GM03348 (cell line): Measurements from ENCODE around the gene HOXA2.

Source experiments
- DNase-seq: peaks from one replicate; pipeline ENCODE4 v3.0.0; 2012; ENCODE audit warnings: low spot score

The HOXA2 gene

GRCh38 chr7:27102581-27103442 is at the start of gene HOXA2:
Gene HOXA2, minus strand, starts transcription at chr7:27102683. Its CDS starts 183 bp downstream, at chr7:27102500.
- DNase-seq: no peak

DNA sequence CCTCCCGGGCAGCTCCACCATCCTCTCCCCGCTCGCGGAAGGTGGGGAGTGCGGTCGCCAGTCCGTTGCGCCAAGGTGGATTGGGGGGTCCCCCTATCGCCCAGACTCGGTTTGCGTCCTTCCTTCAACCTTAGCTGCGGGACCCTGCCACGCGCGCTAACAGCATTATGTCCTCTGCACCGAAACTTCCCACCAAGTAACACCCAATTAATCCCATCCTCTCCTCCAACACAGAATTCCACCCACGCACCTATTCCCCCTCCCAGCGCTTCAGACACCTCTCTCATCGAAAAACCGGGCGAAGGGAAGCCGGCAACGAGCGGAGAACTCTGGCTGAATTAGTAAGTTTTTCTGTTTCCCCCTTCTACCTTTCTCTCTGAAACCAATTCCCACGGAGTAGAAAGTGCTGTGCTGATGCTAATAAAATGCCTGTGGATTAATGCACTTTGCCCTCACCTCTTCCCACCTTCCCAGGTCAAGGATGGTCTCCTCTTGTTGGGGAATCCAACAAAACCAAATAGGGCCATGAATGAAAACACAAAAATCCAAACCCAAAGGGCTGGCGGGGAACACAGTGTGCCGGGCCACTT is 49.0 kb upstream of the HOXA2 start:
- DNase-seq: no peak

DNA sequence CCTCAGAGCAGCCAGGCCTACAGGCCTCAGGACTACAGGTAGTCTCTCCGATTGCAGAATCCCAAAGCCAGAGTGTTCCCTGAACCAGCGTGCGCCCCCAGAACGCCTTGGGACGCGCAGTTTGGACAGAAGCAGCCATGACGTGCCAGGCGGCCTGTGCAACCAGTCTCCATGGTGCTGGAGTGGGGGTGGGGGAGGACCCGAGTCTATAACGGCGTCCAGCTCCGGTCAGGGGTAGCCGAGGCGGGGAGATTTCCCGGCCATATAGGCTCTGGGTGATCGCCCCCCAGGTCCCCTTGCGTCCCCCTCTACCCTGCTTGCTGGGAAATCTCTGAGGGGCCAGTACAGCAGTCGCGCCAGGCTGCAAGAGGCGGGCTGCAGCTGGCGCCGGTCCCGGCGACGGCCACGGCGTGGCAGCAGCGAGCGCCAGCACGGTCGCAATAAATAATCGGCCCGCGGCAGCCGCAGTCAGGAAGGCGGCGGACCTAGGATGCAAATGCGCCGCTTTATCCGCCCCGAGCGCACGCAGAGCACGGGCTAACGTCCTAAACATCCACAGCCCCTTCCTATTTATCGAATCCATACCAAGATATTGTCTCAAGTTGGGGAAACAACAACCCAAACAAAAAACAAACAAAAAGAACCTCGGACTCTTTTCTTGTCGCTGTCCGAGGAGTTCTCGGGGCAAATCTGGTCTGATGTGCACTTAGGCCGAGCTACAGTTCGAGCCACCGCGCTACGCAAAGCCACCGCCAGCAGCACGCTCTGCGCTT is 48.3 kb upstream of the HOXA2 start:
- peak; percentile 91 for DNase-seq

GRCh38 chr7:27149842-27150567 is 47.5 kb upstream of the HOXA2 start:
- DNase-seq: no peak

DNA sequence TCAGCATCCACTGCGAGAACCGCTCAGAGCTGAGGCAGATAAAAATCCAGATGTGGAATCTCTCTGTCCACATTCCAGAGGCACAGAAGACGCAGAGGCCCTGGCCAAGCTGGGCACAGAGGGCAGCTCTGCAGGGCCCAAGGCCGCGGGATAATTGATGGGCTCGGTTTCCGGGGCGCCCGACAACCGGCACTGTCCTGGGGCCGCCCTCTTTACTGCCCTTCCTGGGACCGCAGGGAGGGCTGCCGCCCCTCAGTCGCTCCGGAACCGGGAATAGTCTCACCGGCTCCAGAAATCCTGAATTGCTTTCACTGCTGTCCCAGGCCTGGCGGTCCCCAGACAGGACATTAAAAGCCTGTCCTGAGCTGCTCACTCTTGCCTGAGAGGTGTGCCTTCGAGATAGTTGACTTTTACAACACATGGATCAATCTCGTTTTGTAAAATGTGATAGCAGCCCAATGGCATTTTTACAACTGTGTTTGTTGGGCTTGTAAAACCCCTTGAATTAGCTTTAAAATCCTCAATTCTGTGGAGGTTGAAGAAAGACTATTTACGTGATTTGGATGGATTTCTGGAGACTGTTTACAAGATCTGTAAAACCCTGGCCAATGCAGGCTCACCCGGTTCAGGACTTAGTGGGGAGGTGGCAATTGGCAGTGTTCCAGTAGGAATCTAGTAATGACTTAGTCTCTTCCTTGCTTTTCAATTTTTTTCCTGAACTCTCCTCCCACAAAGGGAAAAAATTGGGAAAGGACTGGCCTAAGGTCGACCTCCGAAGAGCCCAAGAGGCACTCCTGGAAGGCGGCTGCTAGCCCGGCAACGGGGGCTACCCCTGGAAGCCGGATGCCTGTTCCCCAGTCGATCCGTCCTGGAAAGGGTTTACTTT is 46.5 kb upstream of the HOXA2 start:
- DNase-seq: peak; percentile 42

- peak; percentile 54 for DNase-seq
Observed at GRCh38 chr7:27148031-27148755, 45.7 kb upstream of the HOXA2 start.

DNA sequence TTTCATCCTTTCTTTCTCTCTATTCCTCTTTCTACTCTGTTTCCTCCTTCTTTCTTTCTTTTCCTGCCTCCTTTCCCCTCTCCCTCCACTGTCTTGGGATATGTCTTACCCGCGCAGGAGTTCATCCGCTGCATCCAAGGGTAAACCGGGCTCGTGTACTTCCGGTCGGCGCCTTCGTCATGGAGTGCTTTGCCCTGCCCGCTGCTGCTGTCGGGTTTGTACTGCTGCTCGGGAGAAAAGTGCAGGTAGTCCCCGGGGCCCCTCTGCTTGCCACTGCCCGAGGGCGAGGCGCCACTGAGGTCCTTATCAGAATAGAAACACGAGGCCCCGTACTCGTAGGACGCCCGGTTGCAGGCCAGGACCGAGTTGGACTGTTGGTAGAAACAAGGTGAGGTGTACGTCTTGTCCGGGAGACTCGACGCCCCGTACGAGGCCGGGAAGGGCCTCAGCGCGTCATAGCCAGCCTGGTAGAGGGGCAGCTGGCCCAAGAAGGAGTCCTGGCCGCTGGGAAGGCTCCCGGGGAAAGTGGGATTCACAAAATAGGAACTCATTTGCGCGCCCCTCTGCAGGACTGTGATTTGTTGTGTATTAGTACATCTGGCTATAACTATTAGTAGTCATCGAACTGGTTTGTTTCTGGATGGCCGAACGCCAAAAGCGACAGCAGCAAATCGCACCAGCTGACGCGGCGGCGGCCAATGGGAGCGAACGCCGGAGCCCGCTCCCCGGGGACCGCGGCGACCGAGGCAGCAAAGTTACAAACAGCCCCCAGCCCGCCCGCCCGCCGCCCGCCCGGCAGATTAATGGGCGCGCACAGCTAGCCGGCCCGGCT is 44.9 kb upstream of the HOXA2 start, which contains the start of gene HOXA6:
HOXA6 (minus strand) TSS at position 576 of the 832 bp plus-strand sequence; CDS start at position 551, 25 bp downstream.
- DNase-seq: peak; percentile 82

- no peak for DNase-seq
Observed at GRCh38 chr7:27146491-27147198, 44.2 kb upstream of the HOXA2 start.

DNA sequence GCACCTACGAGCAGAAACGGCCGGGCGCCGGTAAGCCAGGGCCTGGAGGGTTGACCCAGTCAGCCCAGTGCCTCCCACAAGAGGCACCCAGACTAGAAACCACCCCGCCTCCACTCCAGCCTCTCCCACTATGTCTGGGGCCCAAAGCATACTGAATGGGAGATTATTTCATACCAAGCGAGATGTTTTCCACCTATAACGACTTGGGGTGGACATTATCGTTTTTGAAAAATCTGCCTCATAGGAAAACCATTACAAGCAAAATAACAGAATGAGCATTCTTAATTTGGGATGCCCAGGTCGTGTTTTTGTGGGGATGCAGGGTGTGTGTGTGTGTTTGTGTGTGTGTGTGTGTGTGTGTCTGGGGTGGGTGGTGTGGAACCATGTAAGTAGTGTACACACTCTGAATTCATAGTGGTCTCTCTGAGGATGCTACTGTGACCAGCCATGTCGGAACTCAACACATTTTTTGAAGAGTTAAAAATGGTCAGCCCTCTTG is 43.5 kb upstream of the HOXA2 start:
- no peak for DNase-seq

- no peak for DNase-seq
Observed at GRCh38 chr7:27145165-27145913, 42.9 kb upstream of the HOXA2 start.

GRCh38 chr7:27144781-27145164 is 42.3 kb upstream of the HOXA2 start:
- no peak for DNase-seq

GRCh38 chr7:27143950-27144780 is 41.7 kb upstream of the HOXA2 start:
- DNase-seq: no peak

DNA sequence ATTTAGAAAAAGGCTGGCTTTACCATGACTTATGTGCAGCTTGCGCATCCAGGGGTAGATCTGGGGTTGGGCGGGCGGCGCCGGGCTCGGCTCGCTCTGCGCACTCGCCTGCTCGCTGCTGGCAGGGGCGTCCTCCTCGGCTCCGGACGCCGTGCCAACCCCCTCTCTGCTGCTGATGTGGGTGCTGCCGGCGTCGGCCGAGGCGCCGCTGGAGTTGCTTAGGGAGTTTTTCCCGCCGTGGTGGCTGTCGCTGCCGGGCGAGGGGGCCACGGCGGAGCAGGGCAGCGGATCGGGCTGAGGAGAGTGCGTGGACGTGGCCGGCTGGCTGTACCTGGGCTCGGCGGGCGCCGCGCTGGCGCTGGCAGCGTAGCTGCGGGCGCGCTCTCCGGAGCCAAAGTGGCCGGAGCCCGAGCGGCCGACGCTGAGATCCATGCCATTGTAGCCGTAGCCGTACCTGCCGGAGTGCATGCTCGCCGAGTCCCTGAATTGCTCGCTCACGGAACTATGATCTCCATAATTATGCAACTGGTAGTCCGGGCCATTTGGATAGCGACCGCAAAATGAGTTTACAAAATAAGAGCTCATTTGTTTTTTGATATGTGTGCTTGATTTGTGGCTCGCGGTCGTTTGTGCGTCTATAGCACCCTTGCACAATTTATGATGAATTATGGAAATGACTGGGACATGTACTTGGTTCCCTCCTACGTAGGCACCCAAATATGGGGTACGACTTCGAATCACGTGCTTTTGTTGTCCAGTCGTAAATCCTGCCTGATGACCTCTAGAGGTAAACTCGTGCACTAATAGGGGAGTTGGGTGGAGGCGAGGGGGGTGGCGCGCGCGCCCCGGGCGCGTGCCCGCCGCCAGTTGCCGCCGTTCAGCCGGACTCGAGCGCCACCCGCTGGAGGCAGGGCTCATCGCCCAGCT is 40.8 kb upstream of the HOXA2 start, which contains the start of gene HOXA5:
HOXA5 (minus strand) TSS at position 659 of the 927 bp plus-strand sequence; CDS start at position 585, 74 bp downstream.
- DNase-seq: no peak

- DNase-seq: no peak
Observed at GRCh38 chr7:27142580-27143022, 40.1 kb upstream of the HOXA2 start.

- DNase-seq: no peak
Observed at GRCh38 chr7:27141923-27142579, 39.6 kb upstream of the HOXA2 start.
